Measurements from ENCODE around the gene TPTE.
"Not testable (repeated sequence)": the region's sequence is repeated elsewhere in the genome, so short reads cannot be mapped to it uniquely, and the experiment has no call there.

DNA sequence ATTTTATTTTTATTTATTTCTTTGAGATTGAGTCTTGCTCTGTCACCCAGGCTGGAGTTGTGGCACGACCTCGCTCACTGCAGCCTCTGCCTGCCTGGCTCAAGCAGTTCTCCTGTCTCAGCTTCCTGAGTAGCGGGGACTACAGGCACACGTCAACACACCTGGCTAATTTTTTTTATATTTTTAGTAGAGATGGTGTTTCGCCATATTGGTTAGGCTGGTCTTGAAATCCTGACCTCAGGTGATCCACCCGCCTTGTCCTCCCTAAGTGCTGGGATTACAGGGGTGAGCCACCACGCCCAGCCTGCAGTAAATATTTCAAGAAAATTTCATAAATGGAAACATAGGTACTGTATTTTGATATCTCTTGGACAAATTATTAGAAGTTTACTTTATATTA lies 43.6 kb upstream of the TPTE start:
- not testable (repeated sequence) for TF ChIP-seq TCF4 (CRISPR knock-in tag; IDR thresholded peaks at IDR 0.05; ENCODE audit: borderline replicate concordance); GLIS3 (CRISPR knock-in tag; IDR thresholded peaks at IDR 0.05); SNAI2 (CRISPR knock-in tag; IDR thresholded peaks at IDR 0.05); ARNTL (CRISPR knock-in tag; IDR thresholded peaks at IDR 0.05; ENCODE audit: borderline replicate concordance, low read depth); RARB (CRISPR knock-in tag; IDR thresholded peaks at IDR 0.05); ZNF70 (CRISPR knock-in tag; IDR thresholded peaks at IDR 0.05); ESRRG (CRISPR knock-in tag; IDR thresholded peaks at IDR 0.05); ZNF565 (CRISPR knock-in tag; conservative IDR thresholded peaks at IDR 0.05; ENCODE audit: low read depth); OSR1 (CRISPR knock-in tag; IDR thresholded peaks at IDR 0.05); ZFP30 (CRISPR knock-in tag; IDR thresholded peaks at IDR 0.05)
- TF ChIP-seq, protein P1, sequence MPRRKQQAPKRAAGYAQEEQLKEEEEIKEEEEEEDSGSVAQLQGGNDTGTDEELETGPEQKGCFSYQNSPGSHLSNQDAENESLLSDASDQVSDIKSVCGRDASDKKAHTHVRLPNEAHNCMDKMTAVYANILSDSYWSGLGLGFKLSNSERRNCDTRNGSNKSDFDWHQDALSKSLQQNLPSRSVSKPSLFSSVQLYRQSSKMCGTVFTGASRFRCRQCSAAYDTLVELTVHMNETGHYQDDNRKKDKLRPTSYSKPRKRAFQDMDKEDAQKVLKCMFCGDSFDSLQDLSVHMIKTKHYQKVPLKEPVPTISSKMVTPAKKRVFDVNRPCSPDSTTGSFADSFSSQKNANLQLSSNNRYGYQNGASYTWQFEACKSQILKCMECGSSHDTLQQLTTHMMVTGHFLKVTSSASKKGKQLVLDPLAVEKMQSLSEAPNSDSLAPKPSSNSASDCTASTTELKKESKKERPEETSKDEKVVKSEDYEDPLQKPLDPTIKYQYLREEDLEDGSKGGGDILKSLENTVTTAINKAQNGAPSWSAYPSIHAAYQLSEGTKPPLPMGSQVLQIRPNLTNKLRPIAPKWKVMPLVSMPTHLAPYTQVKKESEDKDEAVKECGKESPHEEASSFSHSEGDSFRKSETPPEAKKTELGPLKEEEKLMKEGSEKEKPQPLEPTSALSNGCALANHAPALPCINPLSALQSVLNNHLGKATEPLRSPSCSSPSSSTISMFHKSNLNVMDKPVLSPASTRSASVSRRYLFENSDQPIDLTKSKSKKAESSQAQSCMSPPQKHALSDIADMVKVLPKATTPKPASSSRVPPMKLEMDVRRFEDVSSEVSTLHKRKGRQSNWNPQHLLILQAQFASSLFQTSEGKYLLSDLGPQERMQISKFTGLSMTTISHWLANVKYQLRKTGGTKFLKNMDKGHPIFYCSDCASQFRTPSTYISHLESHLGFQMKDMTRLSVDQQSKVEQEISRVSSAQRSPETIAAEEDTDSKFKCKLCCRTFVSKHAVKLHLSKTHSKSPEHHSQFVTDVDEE (CRISPR knock-in tag; IDR thresholded peaks at IDR 0.05): not testable (repeated sequence)
- TF ChIP-seq, protein P2, sequence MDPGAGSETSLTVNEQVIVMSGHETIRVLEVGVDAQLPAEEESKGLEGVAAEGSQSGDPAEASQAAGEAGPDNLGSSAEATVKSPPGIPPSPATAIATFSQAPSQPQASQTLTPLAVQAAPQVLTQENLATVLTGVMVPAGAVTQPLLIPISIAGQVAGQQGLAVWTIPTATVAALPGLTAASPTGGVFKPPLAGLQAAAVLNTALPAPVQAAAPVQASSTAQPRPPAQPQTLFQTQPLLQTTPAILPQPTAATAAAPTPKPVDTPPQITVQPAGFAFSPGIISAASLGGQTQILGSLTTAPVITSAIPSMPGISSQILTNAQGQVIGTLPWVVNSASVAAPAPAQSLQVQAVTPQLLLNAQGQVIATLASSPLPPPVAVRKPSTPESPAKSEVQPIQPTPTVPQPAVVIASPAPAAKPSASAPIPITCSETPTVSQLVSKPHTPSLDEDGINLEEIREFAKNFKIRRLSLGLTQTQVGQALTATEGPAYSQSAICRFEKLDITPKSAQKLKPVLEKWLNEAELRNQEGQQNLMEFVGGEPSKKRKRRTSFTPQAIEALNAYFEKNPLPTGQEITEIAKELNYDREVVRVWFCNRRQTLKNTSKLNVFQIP (CRISPR knock-in tag; IDR thresholded peaks at IDR 0.05; ENCODE audit: borderline replicate concordance, low read depth): not testable (repeated sequence)
- TF ChIP-seq, protein P3, sequence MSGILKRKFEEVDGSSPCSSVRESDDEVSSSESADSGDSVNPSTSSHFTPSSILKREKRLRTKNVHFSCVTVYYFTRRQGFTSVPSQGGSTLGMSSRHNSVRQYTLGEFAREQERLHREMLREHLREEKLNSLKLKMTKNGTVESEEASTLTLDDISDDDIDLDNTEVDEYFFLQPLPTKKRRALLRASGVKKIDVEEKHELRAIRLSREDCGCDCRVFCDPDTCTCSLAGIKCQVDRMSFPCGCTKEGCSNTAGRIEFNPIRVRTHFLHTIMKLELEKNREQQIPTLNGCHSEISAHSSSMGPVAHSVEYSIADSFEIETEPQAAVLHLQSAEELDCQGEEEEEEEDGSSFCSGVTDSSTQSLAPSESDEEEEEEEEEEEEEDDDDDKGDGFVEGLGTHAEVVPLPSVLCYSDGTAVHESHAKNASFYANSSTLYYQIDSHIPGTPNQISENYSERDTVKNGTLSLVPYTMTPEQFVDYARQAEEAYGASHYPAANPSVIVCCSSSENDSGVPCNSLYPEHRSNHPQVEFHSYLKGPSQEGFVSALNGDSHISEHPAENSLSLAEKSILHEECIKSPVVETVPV (CRISPR knock-in tag; IDR thresholded peaks at IDR 0.05): not testable (repeated sequence)
- TF ChIP-seq, protein P4, sequence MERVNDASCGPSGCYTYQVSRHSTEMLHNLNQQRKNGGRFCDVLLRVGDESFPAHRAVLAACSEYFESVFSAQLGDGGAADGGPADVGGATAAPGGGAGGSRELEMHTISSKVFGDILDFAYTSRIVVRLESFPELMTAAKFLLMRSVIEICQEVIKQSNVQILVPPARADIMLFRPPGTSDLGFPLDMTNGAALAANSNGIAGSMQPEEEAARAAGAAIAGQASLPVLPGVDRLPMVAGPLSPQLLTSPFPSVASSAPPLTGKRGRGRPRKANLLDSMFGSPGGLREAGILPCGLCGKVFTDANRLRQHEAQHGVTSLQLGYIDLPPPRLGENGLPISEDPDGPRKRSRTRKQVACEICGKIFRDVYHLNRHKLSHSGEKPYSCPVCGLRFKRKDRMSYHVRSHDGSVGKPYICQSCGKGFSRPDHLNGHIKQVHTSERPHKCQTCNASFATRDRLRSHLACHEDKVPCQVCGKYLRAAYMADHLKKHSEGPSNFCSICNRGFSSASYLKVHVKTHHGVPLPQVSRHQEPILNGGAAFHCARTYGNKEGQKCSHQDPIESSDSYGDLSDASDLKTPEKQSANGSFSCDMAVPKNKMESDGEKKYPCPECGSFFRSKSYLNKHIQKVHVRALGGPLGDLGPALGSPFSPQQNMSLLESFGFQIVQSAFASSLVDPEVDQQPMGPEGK (CRISPR knock-in tag; IDR thresholded peaks at IDR 0.05; ENCODE audit: borderline replicate concordance): not testable (repeated sequence)
